ENCODE data around the gene GGT6. TPM values are rescaled to one million over a fixed set of nuclear protein-coding genes. Genes with fewer than 3 reads are reported as not detected.

Gene GGT6
- total RNA-seq, 1 experiment from 2014 or later: not detected

DNA sequence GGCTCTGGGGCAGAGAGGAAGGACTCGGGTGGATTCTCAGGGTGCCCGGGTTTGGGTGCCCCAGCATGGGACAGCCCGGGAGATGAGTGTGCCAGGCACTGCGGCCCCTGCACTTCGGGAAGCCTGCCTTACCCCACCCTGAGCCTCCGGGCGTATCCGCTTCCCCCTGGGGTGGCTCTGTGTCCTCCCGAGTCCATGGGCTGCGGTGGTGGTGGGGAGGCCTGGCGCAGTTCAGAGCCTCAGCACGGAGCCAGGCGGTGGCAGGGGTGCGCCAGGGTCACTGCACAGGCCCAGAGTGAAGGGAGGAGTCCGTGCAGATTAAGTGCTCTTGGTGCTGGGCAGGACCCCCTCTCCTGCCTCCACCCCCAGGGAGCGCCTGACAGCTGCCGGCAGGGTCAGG is 25.9 kb downstream of the GGT6 start:
- Histone ChIP-seq H2AFZ (ENCODE audit: low read length) (no peak overlapping the region), H3K27ac (ENCODE audit: low read length) (no peak overlapping the region), H3K4me1 (ENCODE audit: low read length) (no peaks in the 10 kb centered on the region), H3K9ac (ENCODE audit: low read length) (no peak overlapping the region), H3K9me3 (ENCODE audit: low read length) (no peaks in the 10 kb centered on the region), H3K79me2 (ENCODE audit: low read length) (no peaks in the 10 kb centered on the region), H3K4me2 (ENCODE audit: low read depth, low read length, poor library complexity, severe bottlenecking) (no peak overlapping the region), H3K9me2 (replicated peaks; ENCODE audit: insufficient read depth, low read length) (no peaks in the 10 kb centered on the region), H4K20me1 (ENCODE audit: insufficient read depth, low read depth, low read length) (peaks cover 17% of the 10 kb centered on the region; the same call in 1 of the 2 replicates), H3K27me3 (ENCODE audit: low read length) (no peaks in the 10 kb centered on the region), H3K4me3 (ENCODE audit: low read length) (no peak overlapping the region), H3K36me3 (ENCODE audit: insufficient read depth, low read length) (peaks cover 3% of the 10 kb centered on the region; the same call in 1 of the 2 replicates)
- peak; percentile 64 for DNase-seq

DNA sequence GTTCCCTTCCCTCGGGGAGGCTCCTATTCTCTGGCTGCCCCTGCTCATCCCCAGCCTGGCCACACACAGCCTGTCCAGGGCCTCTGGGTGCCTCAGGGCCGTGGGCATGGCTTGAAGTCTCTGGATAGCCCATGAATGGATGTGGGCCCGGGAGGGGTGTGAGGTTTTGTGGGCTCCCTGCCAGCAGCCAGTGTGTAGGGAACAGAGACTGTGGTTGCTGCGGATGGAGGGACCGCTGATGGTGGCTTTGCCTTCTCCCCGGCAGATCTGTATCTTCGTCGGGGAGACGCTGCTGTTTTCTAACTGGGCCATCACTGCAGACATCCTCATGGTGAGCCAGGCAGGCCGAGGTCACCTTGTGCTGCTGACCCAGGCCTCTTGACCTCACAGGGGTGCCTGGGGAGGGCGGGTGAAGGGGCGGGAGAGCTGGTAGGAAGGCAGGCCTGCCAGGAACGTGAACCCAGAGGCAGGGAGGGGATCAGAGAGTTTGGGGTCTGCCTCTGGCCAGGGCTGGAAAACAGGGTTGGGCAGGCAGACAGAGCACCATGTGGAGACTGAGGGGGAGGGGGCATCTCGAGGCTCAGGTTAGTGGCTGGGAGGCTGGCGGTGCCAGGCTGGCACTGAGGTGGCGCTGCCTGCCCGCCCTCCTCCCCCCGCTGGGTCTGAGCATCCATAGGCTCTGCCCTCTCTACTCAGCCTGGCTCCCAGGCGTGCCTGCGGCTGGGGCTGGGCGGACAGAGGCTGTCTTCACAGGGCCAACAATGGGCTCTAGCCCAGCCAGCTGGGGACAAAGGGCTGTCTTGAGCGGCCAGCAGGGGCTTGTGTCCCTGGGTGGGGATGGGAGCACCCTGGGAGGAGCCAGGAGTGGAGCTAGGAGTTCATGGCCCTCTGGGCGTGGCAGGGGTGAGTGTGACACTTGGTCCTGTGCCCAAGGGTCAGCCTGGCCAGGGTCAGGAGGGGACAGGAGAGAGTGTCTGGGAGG is 26.6 kb downstream of the GGT6 start:
- H3K4me2 ChIP-seq (ENCODE audit: low read depth, low read length, poor library complexity, severe bottlenecking): no peak overlapping the region

DNA sequence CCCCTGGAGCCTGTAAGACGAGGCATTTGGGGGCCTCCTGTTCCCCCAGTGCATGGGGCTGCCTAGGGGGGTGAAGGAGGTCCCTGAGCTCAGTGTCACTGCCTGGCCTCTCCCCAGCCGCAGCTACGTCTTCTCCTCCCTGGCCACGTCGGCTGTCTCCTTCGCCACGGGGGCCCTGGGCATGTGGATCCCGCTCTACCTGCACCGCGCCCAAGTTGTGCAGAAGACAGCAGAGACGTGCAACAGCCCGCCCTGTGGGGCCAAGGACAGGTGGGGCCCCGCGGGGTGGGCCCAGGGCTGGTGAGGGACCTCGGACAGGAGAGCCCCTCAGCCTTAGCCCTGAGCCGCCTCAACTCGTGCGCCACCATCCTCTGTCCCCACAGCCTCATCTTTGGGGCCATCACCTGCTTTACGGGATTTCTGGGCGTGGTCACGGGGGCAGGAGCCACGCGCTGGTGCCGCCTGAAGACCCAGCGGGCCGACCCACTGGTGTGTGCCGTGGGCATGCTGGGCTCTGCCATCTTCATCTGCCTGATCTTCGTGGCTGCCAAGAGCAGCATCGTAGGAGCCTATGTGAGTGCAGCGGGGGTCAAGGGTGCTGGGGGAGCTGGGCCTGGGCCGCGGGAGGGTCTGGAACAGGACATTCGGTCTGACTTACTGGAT is 27.4 kb downstream of the GGT6 start:
- Histone ChIP-seq H3K4me3 (ENCODE audit: low read length) (no peak overlapping the region), H3K9me3 (ENCODE audit: low read length) (no peaks in the 10 kb centered on the region), H3K27ac (ENCODE audit: low read length) (no peak overlapping the region), H3K27me3 (ENCODE audit: low read length) (no peaks in the 10 kb centered on the region), H3K4me1 (ENCODE audit: low read length) (no peaks in the 10 kb centered on the region), H4K20me1 (ENCODE audit: insufficient read depth, low read depth, low read length) (peaks cover 17% of the 10 kb centered on the region; the same call in 1 of the 2 replicates), H2AFZ (ENCODE audit: low read length) (no peak overlapping the region), H3K79me2 (ENCODE audit: low read length) (no peaks in the 10 kb centered on the region), H3K4me2 (ENCODE audit: low read depth, low read length, poor library complexity, severe bottlenecking) (no peak overlapping the region), H3K9ac (ENCODE audit: low read length) (no peak overlapping the region), H3K36me3 (ENCODE audit: insufficient read depth, low read length) (no peaks in the 10 kb centered on the region), H3K9me2 (replicated peaks; ENCODE audit: insufficient read depth, low read length) (no peaks in the 10 kb centered on the region)
- DNase-seq: peak; percentile 61

More for the DNA sequence above, 26.6 kb downstream of the GGT6 start:
- Histone ChIP-seq H3K9me2 (replicated peaks; ENCODE audit: insufficient read depth, low read length) (no peaks in the 10 kb centered on the region), H3K9me3 (ENCODE audit: low read length) (no peaks in the 10 kb centered on the region), H4K20me1 (ENCODE audit: insufficient read depth, low read depth, low read length) (peaks cover 17% of the 10 kb centered on the region; the same call in 1 of the 2 replicates), H3K36me3 (ENCODE audit: insufficient read depth, low read length) (peaks cover 3% of the 10 kb centered on the region; the same call in 1 of the 2 replicates), H3K4me1 (ENCODE audit: low read length) (no peaks in the 10 kb centered on the region), H3K27ac (ENCODE audit: low read length) (no peak overlapping the region), H3K9ac (ENCODE audit: low read length) (no peak overlapping the region), H3K27me3 (ENCODE audit: low read length) (no peaks in the 10 kb centered on the region), H2AFZ (ENCODE audit: low read length) (no peak overlapping the region), H3K79me2 (ENCODE audit: low read length) (no peaks in the 10 kb centered on the region), H3K4me3 (ENCODE audit: low read length) (no peak overlapping the region)
- peak; percentile 70 for DNase-seq

DNA sequence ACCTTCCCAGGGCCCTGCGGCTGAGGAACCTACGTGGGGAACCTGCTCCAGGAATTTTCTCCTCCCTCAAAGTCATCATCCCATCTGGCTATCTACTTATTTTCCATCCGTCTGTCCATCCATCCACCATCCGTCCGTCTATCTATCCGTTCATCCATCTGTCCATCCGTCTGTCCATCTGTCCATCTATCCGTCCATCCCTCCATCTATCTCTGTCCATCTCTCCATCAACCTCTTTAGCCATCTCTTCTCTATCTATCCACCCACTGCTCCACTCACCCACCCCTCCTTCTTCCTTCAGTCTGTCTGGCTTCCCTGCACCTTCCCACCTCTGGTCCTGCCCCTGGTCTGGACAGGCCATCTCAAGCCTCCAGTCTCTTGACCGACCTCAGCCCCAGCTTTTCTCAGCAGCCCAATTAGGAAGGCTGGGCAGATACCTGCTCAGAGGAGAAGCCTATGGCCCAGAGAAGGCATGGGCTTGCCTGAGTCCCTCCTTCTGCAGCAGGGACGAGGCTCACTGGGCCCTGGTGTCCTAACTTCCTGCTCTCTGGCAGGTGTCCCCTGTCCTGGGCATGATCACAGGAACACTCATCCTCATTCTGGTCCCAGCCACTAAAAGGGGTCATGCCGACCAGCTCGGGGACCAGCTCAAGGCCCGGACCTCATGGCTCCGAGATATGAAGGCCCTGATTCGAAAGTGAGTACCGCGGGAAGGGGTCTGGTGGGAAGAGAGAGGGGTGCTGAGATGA is 28.2 kb downstream of the GGT6 start:
- Histone ChIP-seq H3K9ac (ENCODE audit: low read length) (no peak overlapping the region), H3K36me3 (ENCODE audit: insufficient read depth, low read length) (no peaks in the 10 kb centered on the region), H2AFZ (ENCODE audit: low read length) (no peak overlapping the region), H3K9me2 (replicated peaks; ENCODE audit: insufficient read depth, low read length) (no peaks in the 10 kb centered on the region), H3K4me1 (ENCODE audit: low read length) (no peaks in the 10 kb centered on the region), H3K27ac (ENCODE audit: low read length) (no peak overlapping the region), H3K9me3 (ENCODE audit: low read length) (no peaks in the 10 kb centered on the region), H3K79me2 (ENCODE audit: low read length) (no peaks in the 10 kb centered on the region), H3K4me3 (ENCODE audit: low read length) (no peak overlapping the region), H4K20me1 (ENCODE audit: insufficient read depth, low read depth, low read length) (peaks cover 12% of the 10 kb centered on the region; the same call in 1 of the 2 replicates), H3K4me2 (ENCODE audit: low read depth, low read length, poor library complexity, severe bottlenecking) (no peak overlapping the region), H3K27me3 (ENCODE audit: low read length) (no peaks in the 10 kb centered on the region)
- peak; percentile 66 for DNase-seq

DNA sequence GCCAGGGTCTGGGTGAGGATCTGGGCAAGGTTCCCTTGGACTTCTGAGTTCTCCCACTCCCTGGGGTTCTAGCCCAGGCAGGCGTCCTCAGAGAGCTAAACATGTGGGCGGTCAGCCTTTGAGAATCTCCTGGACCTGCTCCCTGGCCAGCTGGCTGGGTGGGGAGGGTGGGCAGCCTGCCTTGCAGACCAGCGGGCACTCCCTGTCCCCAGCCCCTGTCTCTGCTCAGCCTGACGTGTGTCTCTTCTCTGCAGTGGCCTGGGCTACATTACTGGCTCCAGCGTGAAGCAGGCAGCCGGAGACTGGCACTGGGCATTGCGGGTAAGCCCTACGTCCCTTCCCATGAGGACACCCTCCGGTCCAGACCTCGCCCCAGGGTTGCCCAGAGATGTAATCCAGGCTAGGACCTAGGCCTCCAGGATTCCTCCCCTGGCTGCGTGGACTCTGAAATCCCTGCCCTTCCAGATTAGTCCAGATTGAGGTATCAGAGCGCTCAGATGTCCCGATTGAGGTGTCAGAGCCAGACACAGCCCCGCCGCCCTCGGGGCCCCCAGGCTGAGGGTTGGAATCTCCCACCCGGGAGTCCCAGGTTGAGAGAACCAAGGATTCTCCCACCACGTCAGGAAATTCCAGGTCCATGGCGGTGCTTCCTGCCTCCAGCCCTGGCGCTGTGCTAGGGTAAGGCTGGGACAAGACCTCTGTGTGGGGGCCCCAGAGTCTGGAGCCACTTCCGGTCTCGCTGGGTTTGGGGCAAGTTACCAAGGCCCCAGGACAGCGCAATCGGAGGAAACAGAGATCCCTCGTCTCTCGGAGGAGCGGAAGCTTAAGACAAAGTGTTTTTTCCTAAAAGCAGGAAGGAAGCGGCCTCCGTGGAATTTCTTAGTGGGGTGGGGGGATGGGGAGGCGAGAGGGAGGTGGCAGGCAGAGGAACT is 29.3 kb downstream of the GGT6 start:
- DNase-seq: peak; percentile 45
- no peak overlapping the region for H3K27ac ChIP-seq (ENCODE audit: low read length)
- H3K9me2 ChIP-seq (replicated peaks; ENCODE audit: insufficient read depth, low read length): no peaks in the 10 kb centered on the region
- no peak overlapping the region for H3K4me2 ChIP-seq (ENCODE audit: low read depth, low read length, poor library complexity, severe bottlenecking)
- H3K9ac ChIP-seq (ENCODE audit: low read length): no peak overlapping the region
- no peaks in the 10 kb centered on the region for H3K79me2 ChIP-seq (ENCODE audit: low read length)
- no peak overlapping the region for H3K4me3 ChIP-seq (ENCODE audit: low read length)
- H3K9me3 ChIP-seq (ENCODE audit: low read length): no peaks in the 10 kb centered on the region
- peaks cover 7% of the 10 kb centered on the region; the same call in 1 of the 2 replicates for H4K20me1 ChIP-seq (ENCODE audit: insufficient read depth, low read depth, low read length)
- no peaks in the 10 kb centered on the region for H3K36me3 ChIP-seq (ENCODE audit: insufficient read depth, low read length)
- no peaks in the 10 kb centered on the region for H3K4me1 ChIP-seq (ENCODE audit: low read length)
- H3K27me3 ChIP-seq (ENCODE audit: low read length): no peaks in the 10 kb centered on the region
- no peak overlapping the region for H2AFZ ChIP-seq (ENCODE audit: low read length)

DNA sequence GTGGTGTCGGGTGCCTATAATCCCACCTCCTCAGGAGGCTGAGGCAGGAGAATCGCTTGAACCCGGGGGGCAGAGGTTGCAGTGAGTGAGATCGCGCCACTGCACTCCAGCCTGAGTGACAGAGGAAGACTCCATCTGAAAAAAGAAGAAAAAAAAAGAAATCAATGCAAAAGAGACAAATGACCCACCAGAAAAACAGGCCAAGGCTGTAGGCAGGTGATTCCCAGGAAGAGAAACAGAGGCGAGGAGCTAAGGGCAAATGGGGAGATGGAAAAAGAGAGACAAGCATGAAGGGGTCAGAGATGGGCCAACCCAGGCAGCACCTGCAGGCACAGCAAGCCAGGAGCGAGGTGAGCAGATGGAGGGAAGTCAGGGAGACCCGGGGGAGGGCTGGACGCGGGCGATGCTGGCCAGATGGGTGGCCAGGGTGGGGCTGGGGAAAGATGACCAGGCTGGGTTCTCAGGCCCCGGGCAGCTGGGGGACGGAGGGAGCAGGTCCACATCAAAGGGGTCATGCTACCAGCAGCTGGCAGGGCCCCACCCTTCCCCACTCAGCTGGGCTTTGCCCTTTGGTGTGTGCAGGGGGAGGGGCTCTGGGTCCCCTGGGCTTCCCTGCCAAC is 30.7 kb downstream of the GGT6 start:
- Histone ChIP-seq H3K4me1 (ENCODE audit: low read length) (no peaks in the 10 kb centered on the region), H4K20me1 (ENCODE audit: insufficient read depth, low read depth, low read length) (peaks cover 7% of the 10 kb centered on the region; the same call in 1 of the 2 replicates), H3K4me3 (ENCODE audit: low read length) (no peak overlapping the region), H2AFZ (ENCODE audit: low read length) (no peak overlapping the region), H3K9me3 (ENCODE audit: low read length) (no peaks in the 10 kb centered on the region), H3K4me2 (ENCODE audit: low read depth, low read length, poor library complexity, severe bottlenecking) (no peak overlapping the region), H3K79me2 (ENCODE audit: low read length) (no peaks in the 10 kb centered on the region), H3K27ac (ENCODE audit: low read length) (no peak overlapping the region), H3K36me3 (ENCODE audit: insufficient read depth, low read length) (no peaks in the 10 kb centered on the region), H3K9ac (ENCODE audit: low read length) (no peak overlapping the region), H3K27me3 (ENCODE audit: low read length) (no peaks in the 10 kb centered on the region), H3K9me2 (replicated peaks; ENCODE audit: insufficient read depth, low read length) (no peaks in the 10 kb centered on the region)
- DNase-seq: no peak

DNA sequence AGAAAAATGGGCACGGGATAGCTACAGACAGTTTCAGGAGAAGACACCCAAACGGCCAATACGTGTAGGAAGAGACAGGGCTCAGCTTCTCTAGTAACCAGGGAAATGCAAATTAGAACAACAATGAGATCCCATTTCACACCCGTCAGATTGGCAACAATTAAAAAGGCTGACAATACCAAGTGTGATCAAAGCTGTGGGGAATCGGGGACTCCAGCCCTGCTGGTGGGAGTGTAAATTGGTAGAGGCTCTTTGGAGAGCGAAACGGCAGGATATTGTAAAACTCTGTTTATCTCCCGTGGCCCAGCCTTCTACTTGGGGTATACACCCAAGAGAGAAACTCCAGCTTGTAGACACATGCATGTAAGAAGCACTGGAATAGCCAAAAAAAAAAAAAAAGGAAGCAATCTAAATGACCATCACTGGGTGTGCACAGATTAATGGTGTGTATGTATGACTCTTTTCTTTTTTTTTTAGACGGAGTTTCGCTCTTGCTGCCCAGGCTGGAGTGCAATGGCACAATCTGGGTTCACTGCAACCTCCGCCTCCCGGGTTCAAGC is 32.7 kb downstream of the GGT6 start:
- no peak overlapping the region for H3K27ac ChIP-seq (ENCODE audit: low read length)
- no peak for DNase-seq

More for the DNA sequence above, 32.7 kb downstream of the GGT6 start:
- Histone ChIP-seq H3K4me1 (ENCODE audit: low read length) (no peaks in the 10 kb centered on the region), H2AFZ (ENCODE audit: low read length) (no peak overlapping the region), H3K9ac (ENCODE audit: low read length) (no peak overlapping the region), H3K36me3 (ENCODE audit: insufficient read depth, low read length) (no peaks in the 10 kb centered on the region), H3K27me3 (ENCODE audit: low read length) (no peaks in the 10 kb centered on the region), H4K20me1 (ENCODE audit: insufficient read depth, low read depth, low read length) (peaks cover 7% of the 10 kb centered on the region; the same call in 1 of the 2 replicates), H3K9me2 (replicated peaks; ENCODE audit: insufficient read depth, low read length) (no peaks in the 10 kb centered on the region), H3K79me2 (ENCODE audit: low read length) (no peaks in the 10 kb centered on the region), H3K4me3 (ENCODE audit: low read length) (no peak overlapping the region), H3K4me2 (ENCODE audit: low read depth, low read length, poor library complexity, severe bottlenecking) (no peak overlapping the region), H3K9me3 (ENCODE audit: low read length) (no peaks in the 10 kb centered on the region)

All from Karpas-422 (cell line).